HG02938 (cell line): Measurements from ENCODE around the gene NXPE1.
"Not testable (repeated sequence)": the region's sequence is repeated elsewhere in the genome, so short reads cannot be mapped to it uniquely, and the experiment has no call there.

ENCODE experiments used
- ATAC-seq: cut with Tn5 transposase; IDR thresholded peaks from one replicate; pipeline ENCODE4 v1.9.1; 2021; ENCODE audit warnings: mild to moderate bottlenecking, moderate library complexity; ENCODE audit not compliant: unreplicated experiment

The NXPE1 gene

GRCh38 chr11:114559425-114560310 is at the start of gene NXPE1:
NXPE1 (minus strand) TSS chr11:114559881; CDS start chr11:114551201, 8,680 bp downstream.
- no peak for ATAC-seq

- no peak for ATAC-seq
Observed at GRCh38 chr11:114609429-114609828, 49.7 kb upstream of the NXPE1 start.

- ATAC-seq = not testable (repeated sequence)
Observed at GRCh38 chr11:114608605-114609004, 48.9 kb upstream of the NXPE1 start.

GRCh38 chr11:114607753-114608459 is 48.2 kb upstream of the NXPE1 start:
- ATAC-seq = no peak

- ATAC-seq = not testable (repeated sequence)
Observed at GRCh38 chr11:114606802-114607075, 47.1 kb upstream of the NXPE1 start.

GRCh38 chr11:114606003-114606801 is 46.5 kb upstream of the NXPE1 start:
- no peak for ATAC-seq

GRCh38 chr11:114605370-114605769 is 45.7 kb upstream of the NXPE1 start:
- ATAC-seq = no peak

GRCh38 chr11:114604886-114605285 is 45.2 kb upstream of the NXPE1 start:
- ATAC-seq = no peak

- ATAC-seq = no peak
Observed at GRCh38 chr11:114604179-114604813, 44.6 kb upstream of the NXPE1 start.

GRCh38 chr11:114603151-114603550 is 43.5 kb upstream of the NXPE1 start:
- not testable (repeated sequence) for ATAC-seq

- ATAC-seq = no peak
Observed at GRCh38 chr11:114598461-114598860, 38.8 kb upstream of the NXPE1 start.

GRCh38 chr11:114596175-114596919 is 36.7 kb upstream of the NXPE1 start:
- ATAC-seq = no peak

- ATAC-seq = no peak
Observed at GRCh38 chr11:114595571-114595970, 35.9 kb upstream of the NXPE1 start, which contains the start of gene NXPE4. NXPE4 (minus strand) TSS chr11:114595786; CDS start chr11:114594759, 1,027 bp downstream.

GRCh38 chr11:114594703-114595102 is 35.0 kb upstream of the NXPE1 start:
- ATAC-seq = no peak

- ATAC-seq = no peak
Observed at GRCh38 chr11:114587398-114587953, 27.8 kb upstream of the NXPE1 start.

- no peak for ATAC-seq
Observed at GRCh38 chr11:114586797-114587196, 27.1 kb upstream of the NXPE1 start.

- ATAC-seq = no peak
Observed at GRCh38 chr11:114571712-114572111, 12.0 kb upstream of the NXPE1 start.

- no peak for ATAC-seq
Observed at GRCh38 chr11:114569801-114570200, 10.1 kb upstream of the NXPE1 start.

- no peak for ATAC-seq
Observed at GRCh38 chr11:114566276-114566675, 6.6 kb upstream of the NXPE1 start.

GRCh38 chr11:114564831-114565230 is 5.2 kb upstream of the NXPE1 start:
- ATAC-seq = no peak
